Trophoblast cell (in vitro differentiated cells and primary cell): ENCODE results near the gene AFAP1L2.

Experiments used
- DNase-seq, 2 donors: peaks; one replicate each; pipeline ENCODE4 v3.0.0-alpha.2; 2016
- H2AFZ ChIP-seq: 2 replicates; pipeline ENCODE4 v1.6.1; 2013; ENCODE audit warnings: low read length, moderate library complexity, mild to moderate bottlenecking; ENCODE audit not compliant: insufficient read depth, poor library complexity
- H2AK5ac ChIP-seq: 2 replicates; pipeline ENCODE4 v1.6.1; 2013; ENCODE audit warnings: mild to moderate bottlenecking, low read length
- H2BK120ac ChIP-seq: 2 replicates; pipeline ENCODE4 v1.6.1; 2013; ENCODE audit warnings: low read length, mild to moderate bottlenecking, moderate library complexity; ENCODE audit not compliant: insufficient read depth, poor library complexity
- H2BK12ac ChIP-seq: 2 replicates; pipeline ENCODE4 v1.6.1; 2013; ENCODE audit warnings: mild to moderate bottlenecking, low read length, moderate library complexity
- H2BK5ac ChIP-seq: 2 replicates; pipeline ENCODE4 v1.6.1; 2013; ENCODE audit warnings: low read length, low read depth, moderate library complexity, mild to moderate bottlenecking; ENCODE audit not compliant: poor library complexity
- H3K14ac ChIP-seq: 2 replicates; pipeline ENCODE4 v1.6.1; 2013; ENCODE audit warnings: mild to moderate bottlenecking, low read length
- H3K18ac ChIP-seq: 2 replicates; pipeline ENCODE4 v1.6.1; 2013; ENCODE audit warnings: mild to moderate bottlenecking, low read length
- H3K23ac ChIP-seq: 2 replicates; pipeline ENCODE4 v1.6.1; 2013; ENCODE audit warnings: low read length
- H3K27ac ChIP-seq: 2 replicates; pipeline ENCODE4 v1.5.1; 2013; ENCODE audit warnings: low read depth, mild to moderate bottlenecking, inconsistent platforms, low read length, moderate library complexity
- H3K27me3 ChIP-seq: 2 replicates; pipeline ENCODE4 v1.6.1; 2013; ENCODE audit warnings: inconsistent platforms, mild to moderate bottlenecking, low read length, moderate library complexity; ENCODE audit not compliant: insufficient read depth
- H3K36me3 ChIP-seq, 2 experiments: 1 replicate in 1 of 2; 2 replicates in 1 of 2; pipeline ENCODE4 v1.6.1; 2013; ENCODE audit warnings: low read length in 2 of 2, mild to moderate bottlenecking in 2 of 2, moderate library complexity in 1 of 2; ENCODE audit not compliant: insufficient read depth in 2 of 2, control insufficient read depth in 1 of 2
- H3K4ac ChIP-seq: 2 replicates; pipeline ENCODE4 v1.6.1; 2013; ENCODE audit warnings: low read depth, mild to moderate bottlenecking, low read length, moderate library complexity
- H3K4me1 ChIP-seq, 2 experiments: 1 replicate in 1 of 2; 2 replicates in 1 of 2; pipeline ENCODE4 v1.6.1; 2013; ENCODE audit warnings: low read length in 2 of 2, mild to moderate bottlenecking in 2 of 2, moderate library complexity in 1 of 2; ENCODE audit not compliant: insufficient read depth in 2 of 2, control insufficient read depth in 1 of 2
- H3K4me2 ChIP-seq: 2 replicates; pipeline ENCODE4 v1.6.1; 2013; ENCODE audit warnings: inconsistent platforms, mild to moderate bottlenecking, low read length, moderate library complexity
- H3K4me3 ChIP-seq: 2 replicates; pipeline ENCODE4 v1.5.1; 2013; ENCODE audit warnings: mild to moderate bottlenecking, low read depth, low read length, inconsistent platforms
- H3K79me1 ChIP-seq: one replicate; pipeline ENCODE4 v1.6.1; 2013; ENCODE audit warnings: low read length
- H3K79me2 ChIP-seq: 2 replicates; pipeline ENCODE4 v1.6.1; 2013; ENCODE audit warnings: low read length, mild to moderate bottlenecking; ENCODE audit not compliant: control insufficient read depth, insufficient read depth, poor library complexity
- H3K9ac ChIP-seq: 2 replicates; pipeline ENCODE4 v1.6.1; 2013; ENCODE audit warnings: mild to moderate bottlenecking, low read length
- H3K9me3 ChIP-seq: 2 replicates; pipeline ENCODE4 v1.6.1; 2013; ENCODE audit warnings: low read depth, mild to moderate bottlenecking, control low read depth, inconsistent platforms, low read length; ENCODE audit not compliant: insufficient read depth
- H4K12ac ChIP-seq: 2 replicates; pipeline ENCODE4 v1.6.1; 2013; ENCODE audit warnings: low read depth, mild to moderate bottlenecking, low read length, moderate library complexity
- H4K8ac ChIP-seq: 2 replicates; pipeline ENCODE4 v1.6.1; 2013; ENCODE audit warnings: low read depth, mild to moderate bottlenecking, low read length, moderate library complexity
- H4K91ac ChIP-seq: one replicate; pipeline ENCODE4 v1.6.1; 2013; ENCODE audit warnings: low read depth, mild to moderate bottlenecking, low read length, moderate library complexity
- WGBS: extraction: QIAGEN DNeasy Blood & Tissue Kit; methylation state at CpG from one replicate; pipeline ENCODE4 v1.1.7; 2013; ENCODE audit warnings: missing lambda C conversion rate; ENCODE audit not compliant: insufficient read length, insufficient coverage; ENCODE audit errors: extremely low coverage; 5-methylcytosine and 5-hydroxymethylcytosine counted together

The AFAP1L2 gene

GRCh38 chr10:114282526-114282925 is 121.8 kb downstream of the AFAP1L2 start:
- no peak overlapping the region for H3K9ac ChIP-seq
- H2AFZ ChIP-seq, result no peak overlapping the region
- H3K79me2 ChIP-seq, result no peaks in the 10 kb centered on the region
- no peak overlapping the region for H2BK120ac ChIP-seq
- H4K12ac ChIP-seq, result no peak overlapping the region
- DNase-seq, result no peak
- H2BK12ac ChIP-seq, result no peak overlapping the region
- no peaks in the 10 kb centered on the region for H3K9me3 ChIP-seq
- WGBS, result no CpG with 5 or more reads among the region's 2 CpGs
- H3K4me3 ChIP-seq, result no peak overlapping the region
- no peak overlapping the region for H3K4ac ChIP-seq
- H2BK5ac ChIP-seq, result no peak overlapping the region
- H4K91ac ChIP-seq, result no peak overlapping the region
- H3K27ac ChIP-seq, result no peak overlapping the region
- H3K23ac ChIP-seq, result no peak overlapping the region
- no peaks in the 10 kb centered on the region for H3K27me3 ChIP-seq
- H3K4me1 ChIP-seq, result no peaks in the 10 kb centered on the region
- H3K18ac ChIP-seq, result no peak overlapping the region
- H3K14ac ChIP-seq, result no peak overlapping the region
- H3K36me3 ChIP-seq, result no peaks in the 10 kb centered on the region
- no peaks in the 10 kb centered on the region for H3K79me1 ChIP-seq
- H2AK5ac ChIP-seq, result no peak overlapping the region
- H3K4me2 ChIP-seq, result no peak overlapping the region
- no peak overlapping the region for H4K8ac ChIP-seq

GRCh38 chr10:114281461-114281860 is 122.8 kb downstream of the AFAP1L2 start:
- Histone ChIP-seq H3K36me3 (no peaks in the 10 kb centered on the region), H4K12ac (no peak overlapping the region)

GRCh38 chr10:114281006-114281405 is 123.3 kb downstream of the AFAP1L2 start:
- Histone ChIP-seq H2AFZ (no peak overlapping the region), H2BK5ac (no peak overlapping the region), H4K91ac (no peak overlapping the region), H3K4me3 (no peak overlapping the region), H3K9me3 (no peaks in the 10 kb centered on the region), H3K4me2 (no peak overlapping the region), H2BK12ac (no peak overlapping the region), H3K14ac (no peak overlapping the region), H4K12ac (no peak overlapping the region), H2AK5ac (no peak overlapping the region), H4K8ac (no peak overlapping the region), H3K79me1 (peaks cover 2% of the 10 kb centered on the region), H3K23ac (no peak overlapping the region), H3K18ac (no peak overlapping the region), H3K27ac (no peak overlapping the region), H3K27me3 (no peaks in the 10 kb centered on the region), H3K4me1 (peaks cover 0 to 3% of the 10 kb centered on the region in 2 experiments), H3K79me2 (no peaks in the 10 kb centered on the region), H2BK120ac (no peak overlapping the region), H3K36me3 (no peaks in the 10 kb centered on the region), H3K9ac (no peak overlapping the region), H3K4ac (no peak overlapping the region)
- no peak for DNase-seq
- no CpG with 5 or more reads among the region's 7 CpGs for WGBS

More at GRCh38 chr10:114281461-114281860, 122.8 kb downstream of the AFAP1L2 start:
- Histone ChIP-seq H3K23ac (no peak overlapping the region), H3K18ac (no peak overlapping the region), H2BK120ac (no peak overlapping the region), H2BK5ac (no peak overlapping the region), H3K4ac (no peak overlapping the region), H3K27me3 (no peaks in the 10 kb centered on the region), H3K9me3 (no peaks in the 10 kb centered on the region), H2BK12ac (no peak overlapping the region), H3K14ac (no peak overlapping the region), H4K8ac (no peak overlapping the region), H4K91ac (no peak overlapping the region), H3K4me2 (no peak overlapping the region), H3K27ac (no peak overlapping the region), H3K79me2 (no peaks in the 10 kb centered on the region), H2AFZ (no peak overlapping the region), H3K4me1 (peaks cover 0 to 3% of the 10 kb centered on the region in 2 experiments), H3K79me1 (no peaks in the 10 kb centered on the region), H3K9ac (no peak overlapping the region), H2AK5ac (no peak overlapping the region), H3K4me3 (no peak overlapping the region)
- WGBS, result no CpG with 5 or more reads among the region's 5 CpGs
- no peak for DNase-seq

- no peak overlapping the region for H3K27ac ChIP-seq
- no peak overlapping the region for H2AK5ac ChIP-seq
- H2AFZ ChIP-seq, result no peak overlapping the region
- no CpG with 5 or more reads among the region's 8 CpGs for WGBS
- H2BK120ac ChIP-seq, result no peak overlapping the region
- H3K27me3 ChIP-seq, result no peaks in the 10 kb centered on the region
- H3K4ac ChIP-seq, result no peak overlapping the region
- DNase-seq, result peak; percentile 4 to 46
- no peaks in the 10 kb centered on the region for H3K79me2 ChIP-seq
- no peak overlapping the region for H3K23ac ChIP-seq
- no peak overlapping the region for H3K4me2 ChIP-seq
- H3K79me1 ChIP-seq, result peaks cover 2% of the 10 kb centered on the region
- no peaks in the 10 kb centered on the region for H3K36me3 ChIP-seq
- no peak overlapping the region for H3K4me3 ChIP-seq
- H3K9ac ChIP-seq, result no peak overlapping the region
- no peak overlapping the region for H4K12ac ChIP-seq
- no peak overlapping the region for H4K91ac ChIP-seq
- H4K8ac ChIP-seq, result no peak overlapping the region
- H3K14ac ChIP-seq, result no peak overlapping the region
- H3K9me3 ChIP-seq, result no peaks in the 10 kb centered on the region
- no peak overlapping the region for H3K18ac ChIP-seq
- no peak overlapping the region for H2BK5ac ChIP-seq
- H3K4me1 ChIP-seq, result peaks cover 0 to 3% of the 10 kb centered on the region in 2 experiments
- H2BK12ac ChIP-seq, result no peak overlapping the region
Observed at GRCh38 chr10:114279901-114280644, 124.2 kb downstream of the AFAP1L2 start.
